CD4-positive, alpha-beta memory T cell (primary cell): Measurements from ENCODE around the gene PAAF1. TPM values are rescaled to one million over a fixed set of nuclear protein-coding genes. Genes with fewer than 3 reads are reported as not detected.
A peak's percentile ranks its signal among the peaks of the same experiment; 100 is the strongest.
"Not testable (repeated sequence)": the region's sequence is repeated elsewhere in the genome, so short reads cannot be mapped to it uniquely, and the experiment has no call there.

Experiments
- CTCF ChIA-PET: fragments of 350-600 bp; sonication (Branson Sonifier 250); formaldehyde crosslinking; loops from one replicate; lab custom pipeline; 2021; ENCODE audit warnings: inconsistent platforms; ENCODE audit not compliant: partially characterized antibody; lab: Charles Lee
- POLR2A ChIA-PET: fragments of 350-600 bp; sonication (Branson Sonifier 250); formaldehyde crosslinking; loops from one replicate; lab custom pipeline; 2021; ENCODE audit not compliant: partially characterized antibody; lab: Charles Lee
- DNase-seq, 5 donors: peaks; one replicate each; pipeline versions ENCODE4 v3.0.0 to v3.0.0-alpha.2; 2020 to 2022; ENCODE audit warnings: mixed read lengths in 1 of 5
- H3K27ac ChIP-seq: one replicate; pipeline ENCODE4 v1.7.0; 2013; ENCODE audit warnings: low read depth, low read length
- H3K27me3 ChIP-seq: 2 replicates; pipeline ENCODE4 v1.7.0; 2013; ENCODE audit warnings: mild to moderate bottlenecking, low read length, moderate library complexity; ENCODE audit not compliant: insufficient read depth
- H3K36me3 ChIP-seq: 2 replicates; pipeline ENCODE4 v1.7.0; 2013; ENCODE audit warnings: mild to moderate bottlenecking, low read length, moderate library complexity; ENCODE audit not compliant: insufficient read depth
- H3K4me1 ChIP-seq: 2 replicates; pipeline ENCODE4 v1.7.0; 2013; ENCODE audit warnings: mild to moderate bottlenecking, low read length, moderate library complexity; ENCODE audit not compliant: insufficient read depth
- H3K4me3 ChIP-seq, 2 donors: one replicate each; pipeline ENCODE4 v1.7.0; 2013; ENCODE audit warnings: low read length in 2 of 2, mild to moderate bottlenecking in 1 of 2
- H3K9me3 ChIP-seq, 2 donors: one replicate each; pipeline ENCODE4 v1.7.0; 2013; ENCODE audit warnings: low read length in 2 of 2, control low read depth in 1 of 2; ENCODE audit not compliant: control insufficient read depth in 1 of 2
- H3K27ac Mint-ChIP-seq, 7 donors: one replicate each; pipeline ENCODE4 v1.8.0; 2020 to 2021; ENCODE audit warnings: mixed read lengths in 7 of 7, mild to moderate bottlenecking in 6 of 7, inconsistent platforms in 3 of 7, moderate library complexity in 3 of 7
- H3K27me3 Mint-ChIP-seq, 2 donors: one replicate each; pipeline ENCODE4 v1.8.0; 2020 to 2021; ENCODE audit warnings: mixed read lengths in 2 of 2
- H3K36me3 Mint-ChIP-seq, 2 donors: one replicate each; pipeline ENCODE4 v1.8.0; 2020 to 2021; ENCODE audit warnings: mixed read lengths in 2 of 2, inconsistent platforms in 1 of 2, mild to moderate bottlenecking in 1 of 2
- H3K4me1 Mint-ChIP-seq, 4 donors: one replicate each; pipeline ENCODE4 v1.8.0; 2020 to 2021; ENCODE audit warnings: mixed read lengths in 4 of 4, mild to moderate bottlenecking in 1 of 4
- H3K4me3 Mint-ChIP-seq, 8 donors: one replicate each; pipeline ENCODE4 v1.8.0; 2020 to 2021; ENCODE audit warnings: mixed read lengths in 8 of 8, mild to moderate bottlenecking in 7 of 8, moderate library complexity in 6 of 8, inconsistent platforms in 3 of 8
- H3K9me3 Mint-ChIP-seq, 8 donors: one replicate each; pipeline ENCODE4 v1.8.0; 2020 to 2021; ENCODE audit warnings: mixed read lengths in 8 of 8, mild to moderate bottlenecking in 5 of 8, inconsistent platforms in 3 of 8, moderate library complexity in 1 of 8
- intact Hi-C: fragments of 100-400 bp; cut with micrococcal nuclease; formaldehyde crosslinking; loops from one replicate; pipeline ENCODE4 v1.15.1; 2023
- polyA plus RNA-seq, 2 donors: library from polyadenylated mRNA; unstranded; fragments of 300-500 nt; fragmentation: Illumina TruSeq; gene quantifications; one replicate each; pipeline ENCODE4 v1.2.3, GENCODE V29; 2021
- total RNA-seq, 2 experiments: library from RNA; stranded (reverse); gene quantifications; one replicate each; pipeline ENCODE4 v1.2.3, GENCODE V29; 2021

Gene PAAF1
- total and polyA plus RNA-seq, 4 experiments from 2014 or later = 17.5 to 21.8 (median 19.0) TPM

- intact Hi-C loops = loop anchor here (5.0 kb wide), 4 partner anchors 104 to 1151 kb away; partner anchors contain the start of genes FAM168A, LIPT2 and UCP2
- DNase-seq = no peak
- H3K9me3 ChIP-seq = no peaks in the 10 kb centered on the region
- H3K27ac ChIP-seq = no peak overlapping the region
- Mint-ChIP-seq H3K9me3 (no peaks in the 10 kb centered on the region), H3K4me1 (peaks cover 19 to 48% (median 30%) of the 10 kb centered on the region in 4 donors), H3K36me3 (peaks cover 3 to 31% of the 10 kb centered on the region in 2 donors), H3K27me3 (no peaks in the 10 kb centered on the region), H3K27ac (peak overlapping the region in 1 of 7 donors; percentile 18), H3K4me3 (no peak overlapping the region)
- ChIA-PET POLR2A (no interaction called here), CTCF (interaction anchor here (1.8 kb wide), 1 partner anchor 14 kb away, joined by 4 read pairs; no protein-coding TSS in a partner anchor)
- peaks cover 4% of the 10 kb centered on the region for H3K36me3 ChIP-seq
- no peak overlapping the region for H3K4me3 ChIP-seq
- peaks cover 32% of the 10 kb centered on the region for H3K4me1 ChIP-seq
- no peaks in the 10 kb centered on the region for H3K27me3 ChIP-seq
Observed at GRCh38 chr11:73878771-73879170, 2.0 kb downstream of the PAAF1 start.

GRCh38 chr11:73880449-73880848 lies 3.6 kb downstream of the PAAF1 start:
- H3K36me3 ChIP-seq, H3K4me3 Mint-ChIP-seq, H3K27ac Mint-ChIP-seq, intact Hi-C loops, H3K9me3 Mint-ChIP-seq, DNase-seq, H3K27me3 ChIP-seq, CTCF ChIA-PET, H3K4me3 ChIP-seq, H3K9me3 ChIP-seq, H3K27ac ChIP-seq, POLR2A ChIA-PET, H3K27me3 Mint-ChIP-seq: not testable (repeated sequence)
- H3K36me3 Mint-ChIP-seq = peaks cover 4 to 20% of the 10 kb centered on the region in 2 donors
- H3K4me1 ChIP-seq = peaks cover 20% of the 10 kb centered on the region
- H3K4me1 Mint-ChIP-seq = peaks cover 12 to 34% (median 21%) of the 10 kb centered on the region in 4 donors

GRCh38 chr11:73883856-73884255 lies 7.1 kb downstream of the PAAF1 start:
- Histone ChIP-seq H3K4me3 (no peak overlapping the region), H3K4me1 (no peaks in the 10 kb centered on the region), H3K36me3 (peaks cover 4% of the 10 kb centered on the region), H3K27ac (no peak overlapping the region), H3K9me3 (no peaks in the 10 kb centered on the region), H3K27me3 (no peaks in the 10 kb centered on the region)
- H3K27ac Mint-ChIP-seq = no peak overlapping the region
- no peaks in the 10 kb centered on the region for H3K9me3 Mint-ChIP-seq
- H3K4me1 Mint-ChIP-seq = peaks cover 3 to 14% (median 6%) of the 10 kb centered on the region in 4 donors
- DNase-seq = no peak
- peaks cover 20% of the 10 kb centered on the region in 2 donors for H3K36me3 Mint-ChIP-seq
- H3K4me3 Mint-ChIP-seq = no peak overlapping the region
- no peaks in the 10 kb centered on the region for H3K27me3 Mint-ChIP-seq
- intact Hi-C loops = no loop called here
- ChIA-PET POLR2A (no interaction called here), CTCF (no interaction called here)

- Mint-ChIP-seq H3K4me1 (peaks cover 3 to 10% (median 6%) of the 10 kb centered on the region in 4 donors), H3K27ac (no peak overlapping the region), H3K4me3 (no peak overlapping the region), H3K9me3 (no peaks in the 10 kb centered on the region), H3K27me3 (no peaks in the 10 kb centered on the region), H3K36me3 (peaks cover 39 to 40% of the 10 kb centered on the region in 2 donors)
- no peak overlapping the region for H3K27ac ChIP-seq
- ChIA-PET POLR2A (no interaction called here), CTCF (no interaction called here)
- DNase-seq = no peak
- no peak overlapping the region for H3K4me3 ChIP-seq
- H3K36me3 ChIP-seq = peaks cover 8% of the 10 kb centered on the region
- H3K27me3 ChIP-seq = no peaks in the 10 kb centered on the region
- intact Hi-C loops = no loop called here
- no peaks in the 10 kb centered on the region for H3K9me3 ChIP-seq
- H3K4me1 ChIP-seq = no peaks in the 10 kb centered on the region
Observed at GRCh38 chr11:73888244-73888643, 11.4 kb downstream of the PAAF1 start.

DNA sequence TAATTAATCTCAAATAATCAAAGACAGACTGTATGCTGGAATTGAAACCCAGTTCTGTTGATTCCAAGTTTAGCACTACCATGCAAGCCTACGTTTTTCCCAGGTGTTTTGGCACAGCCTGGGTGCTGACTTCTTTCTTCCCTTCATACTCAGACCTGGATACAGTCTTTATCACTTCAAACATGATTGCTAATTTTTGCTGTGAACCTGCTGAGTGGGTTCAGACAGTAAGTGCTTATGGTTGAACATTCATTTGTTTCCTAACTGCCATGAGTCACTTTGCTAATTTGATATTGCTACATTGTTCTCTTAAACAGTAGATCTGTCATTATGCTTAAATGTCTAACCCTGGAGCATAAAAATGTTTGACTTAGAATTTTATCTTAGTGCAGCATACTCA lies 12.2 kb downstream of the PAAF1 start:
- CTCF ChIA-PET = no interaction called here

DNA sequence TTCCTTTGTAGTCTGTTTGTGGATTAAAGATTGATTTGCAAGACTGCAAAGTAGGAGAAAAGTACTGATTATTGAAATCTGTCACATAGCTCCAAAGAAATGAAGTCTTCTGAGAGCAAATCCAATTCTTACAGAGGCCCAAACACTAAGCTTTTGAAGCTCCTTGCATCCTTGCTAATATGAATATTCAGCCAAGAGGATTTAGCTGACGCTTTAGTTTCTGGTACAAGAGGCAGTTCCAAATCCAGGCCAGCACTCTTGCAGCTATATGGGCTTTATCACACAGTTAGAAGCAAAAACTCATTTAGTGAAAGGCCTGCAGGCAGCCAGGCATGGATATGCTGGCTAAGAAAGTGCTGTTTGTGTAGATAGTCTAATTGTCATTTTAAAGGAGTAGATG lies 12.7 kb downstream of the PAAF1 start:
- Mint-ChIP-seq H3K27ac (peak overlapping the region in 1 of 7 donors; percentile 48), H3K4me3 (no peak overlapping the region), H3K27me3 (no peaks in the 10 kb centered on the region), H3K9me3 (no peaks in the 10 kb centered on the region), H3K36me3 (peaks cover 35 to 36% of the 10 kb centered on the region in 2 donors), H3K4me1 (peaks cover 3 to 7% (median 5%) of the 10 kb centered on the region in 4 donors)
- no peak overlapping the region for H3K27ac ChIP-seq
- no peaks in the 10 kb centered on the region for H3K9me3 ChIP-seq
- no peak overlapping the region for H3K4me3 ChIP-seq
- H3K36me3 ChIP-seq = peaks cover 8% of the 10 kb centered on the region
- no peaks in the 10 kb centered on the region for H3K27me3 ChIP-seq
- no peaks in the 10 kb centered on the region for H3K4me1 ChIP-seq
- intact Hi-C loops = no loop called here
- POLR2A ChIA-PET = no interaction called here
- CTCF ChIA-PET = no interaction called here
- DNase-seq = no peak

More for the DNA sequence above, 12.2 kb downstream of the PAAF1 start:
- no peaks in the 10 kb centered on the region for H3K27me3 Mint-ChIP-seq
- no peak for DNase-seq
- no peak overlapping the region for H3K4me3 Mint-ChIP-seq
- no peak overlapping the region for H3K27ac Mint-ChIP-seq
- POLR2A ChIA-PET = no interaction called here
- Histone ChIP-seq H3K36me3 (peaks cover 8% of the 10 kb centered on the region), H3K27ac (no peak overlapping the region), H3K4me1 (no peaks in the 10 kb centered on the region), H3K9me3 (no peaks in the 10 kb centered on the region), H3K4me3 (no peak overlapping the region), H3K27me3 (no peaks in the 10 kb centered on the region)
- peaks cover 3 to 7% (median 5%) of the 10 kb centered on the region in 4 donors for H3K4me1 Mint-ChIP-seq
- H3K36me3 Mint-ChIP-seq = peaks cover 35 to 36% of the 10 kb centered on the region in 2 donors
- intact Hi-C loops = no loop called here
- H3K9me3 Mint-ChIP-seq = no peaks in the 10 kb centered on the region

GRCh38 chr11:73893041-73893440 lies 16.2 kb downstream of the PAAF1 start:
- Histone ChIP-seq H3K9me3 (no peaks in the 10 kb centered on the region), H3K27me3 (no peaks in the 10 kb centered on the region), H3K4me3 (no peak overlapping the region), H3K27ac (no peak overlapping the region), H3K36me3 (peaks cover 8% of the 10 kb centered on the region), H3K4me1 (no peaks in the 10 kb centered on the region)
- ChIA-PET POLR2A (no interaction called here), CTCF (interaction anchor here (1.4 kb wide), 1 partner anchor 15 kb away, joined by 4 read pairs; no protein-coding TSS in a partner anchor)
- H3K36me3 Mint-ChIP-seq = peaks cover 27 to 34% of the 10 kb centered on the region in 2 donors
- intact Hi-C loops = no loop called here
- H3K9me3 Mint-ChIP-seq = no peaks in the 10 kb centered on the region
- no peaks in the 10 kb centered on the region for H3K27me3 Mint-ChIP-seq
- no peak overlapping the region for H3K4me3 Mint-ChIP-seq
- H3K4me1 Mint-ChIP-seq = peaks cover 0 to 5% (median 2%) of the 10 kb centered on the region in 4 donors
- no peak overlapping the region for H3K27ac Mint-ChIP-seq
- no peak for DNase-seq
